ENCODE results near the gene ADM2.

ADM2 gene

GRCh38 chr22:50485221-50486131, 4.1 kb downstream of the ADM2 start:
- no peak for DNase-seq (ENCODE audit: low read depth)

GRCh38 chr22:50486561-50487289, 5.4 kb downstream of the ADM2 start, which contains the start of gene MIOX:
Gene MIOX (plus strand): TSS chr22:50486859. CDS start chr22:50486898, 39 bp downstream.
- no peak for DNase-seq (ENCODE audit: low read depth)

- DNase-seq (ENCODE audit: low read depth) = no peak
These were observed 6.1 kb downstream of the ADM2 start for GRCh38 chr22:50487290-50488005.

- no peak for DNase-seq (ENCODE audit: low read depth)
These were observed 6.8 kb downstream of the ADM2 start for GRCh38 chr22:50488006-50488677.

GRCh38 chr22:50488886-50489285, 7.5 kb downstream of the ADM2 start:
- no peak for DNase-seq (ENCODE audit: low read depth)

GRCh38 chr22:50489363-50490243, 8.3 kb downstream of the ADM2 start:
- DNase-seq (ENCODE audit: low read depth) = no peak

- no peak for DNase-seq (ENCODE audit: low read depth)
These were observed 9.4 kb downstream of the ADM2 start for GRCh38 chr22:50490531-50491308.

GRCh38 chr22:50497093-50497492, 15.8 kb downstream of the ADM2 start:
- DNase-seq (ENCODE audit: low read depth) = no peak

- peak; percentile 54 for DNase-seq (ENCODE audit: low read depth)
These were observed 17.1 kb downstream of the ADM2 start for GRCh38 chr22:50498322-50498890.

GRCh38 chr22:50500452-50500851, 19.1 kb downstream of the ADM2 start:
- DNase-seq (ENCODE audit: low read depth) = no peak

GRCh38 chr22:50502096-50502495, 20.8 kb downstream of the ADM2 start:
- DNase-seq (ENCODE audit: low read depth) = no peak

GRCh38 chr22:50502628-50503474, 21.5 kb downstream of the ADM2 start:
- no peak for DNase-seq (ENCODE audit: low read depth)

GRCh38 chr22:50503475-50504145, 22.3 kb downstream of the ADM2 start:
- DNase-seq (ENCODE audit: low read depth) = no peak

GRCh38 chr22:50504369-50505211, 23.2 kb downstream of the ADM2 start:
- DNase-seq (ENCODE audit: low read depth) = no peak

GRCh38 chr22:50505276-50505775, 24.0 kb downstream of the ADM2 start:
- DNase-seq (ENCODE audit: low read depth) = no peak

- DNase-seq (ENCODE audit: low read depth) = no peak
These were observed 24.6 kb downstream of the ADM2 start for GRCh38 chr22:50505776-50506610.

Data from stimulated activated CD8-positive, alpha-beta memory T cell treated with anti-CD3 and anti-CD28 coated beads, Interleukin-15, amount 100 ng/mL, for 1 hour (primary cell).